ENCODE data around the gene CTSD. TPM values are rescaled to one million over a fixed set of nuclear protein-coding genes. Genes with fewer than 3 reads are reported as not detected.

Gene CTSD
- polyA plus RNA-seq, 1 of the 3 experiments (the other 2 are of a cell fraction) = 187 TPM

DNA sequence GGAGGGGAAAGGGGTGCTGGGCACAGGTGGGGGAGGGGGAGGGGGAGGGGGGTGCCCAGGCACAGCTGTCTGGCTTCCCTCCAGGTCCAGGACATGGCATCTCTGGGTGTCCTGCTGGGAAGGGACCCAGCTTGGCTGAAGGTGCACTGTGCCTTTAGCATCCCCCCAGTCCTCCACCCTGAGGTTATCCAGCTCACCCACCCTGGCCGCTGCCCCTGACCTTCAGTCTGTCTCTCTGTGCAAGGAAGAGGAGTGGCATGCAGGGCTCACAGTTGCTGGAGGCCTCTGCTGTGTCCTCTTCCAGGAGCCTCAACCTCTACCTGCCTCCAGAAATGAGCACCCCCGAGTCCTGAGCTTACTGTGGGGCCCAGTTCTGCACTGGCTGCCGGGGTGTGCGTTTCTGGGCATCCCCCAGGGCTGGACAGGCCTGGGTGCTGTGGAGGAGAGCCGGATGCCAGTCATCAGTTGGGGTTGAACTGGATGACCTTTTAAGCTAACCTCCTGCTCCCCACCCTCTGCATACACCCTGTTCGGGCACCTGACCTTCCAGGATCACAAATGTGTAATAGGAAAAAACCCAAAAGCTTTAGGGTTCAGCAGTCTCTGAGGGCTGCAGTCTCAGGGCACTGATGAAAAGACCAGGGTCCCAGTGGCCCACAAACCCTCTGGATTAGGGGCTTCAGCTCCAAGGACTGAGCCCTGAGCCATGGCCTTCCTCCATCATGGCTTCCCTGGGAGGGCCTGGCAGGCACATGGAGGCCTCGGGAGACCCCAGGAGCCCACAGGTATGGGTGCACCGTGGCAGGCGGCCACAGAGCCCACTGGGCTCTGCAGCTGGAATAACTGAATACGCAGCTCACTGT lies 9.6 kb upstream of the CTSD start:
- Histone ChIP-seq H2AFZ (ENCODE audit: low read depth) (no peak overlapping the region), H3K4me3 (ENCODE audit: low read depth in 2 of 2, low read length in 1 of 2) (no peak overlapping the region), H3K79me2 (ENCODE audit: insufficient read depth) (no peaks in the 10 kb centered on the region), H3K9me3 (no peaks in the 10 kb centered on the region), H3F3A (replicated peaks; ENCODE audit: insufficient read depth) (no peaks in the 10 kb centered on the region), H3K4me2 (no peak overlapping the region), H4K20me1 (ENCODE audit: insufficient read depth) (no peaks in the 10 kb centered on the region), H3K27ac (ENCODE audit: low read depth in 2 of 2, low read length in 1 of 2) (no peak overlapping the region), H3K9ac (no peak overlapping the region), H3K36me3 (replicated peaks in 1 of 2; ENCODE audit: control insufficient read depth in 1 of 2, insufficient read depth in 2 of 2, low read length in 1 of 2) (no peaks in the 10 kb centered on the region), H3K4me1 (ENCODE audit: control insufficient read depth in 1 of 2, insufficient read depth in 2 of 2, low read depth in 1 of 2, low read length in 1 of 2) (peaks cover 4 to 12% of the 10 kb centered on the region in 2 experiments; a peak in 2 of 4 replicates), H3K9me2 (no peaks in the 10 kb centered on the region), H3K27me3 (ENCODE audit: insufficient read depth) (no peaks in the 10 kb centered on the region)
- TF ChIP-seq TEAD4 (IDR thresholded peaks at IDR 0.05; ENCODE audit: borderline replicate concordance, insufficient read depth) (no peak), RCOR1 (IDR thresholded peaks at IDR 0.05; ENCODE audit: low read length) (no peak), RAD21 (IDR thresholded peaks at IDR 0.05; ENCODE audit: low read length) (no peak), SMC3 (IDR thresholded peaks at IDR 0.05; ENCODE audit: low read depth, low read length) (no peak), MEF2A (IDR thresholded peaks at IDR 0.05; ENCODE audit: borderline replicate concordance, low read depth) (no peak), EZH2phosphoT487 (IDR thresholded peaks at IDR 0.05; ENCODE audit: borderline replicate concordance, low read depth) (no peak), JUND (IDR thresholded peaks at IDR 0.05) (no peak), EP300 (IDR thresholded peaks at IDR 0.05; ENCODE audit: borderline replicate concordance in 1 of 2, low read depth in 1 of 2, low read length in 1 of 2) (no peak), SIN3A (IDR thresholded peaks at IDR 0.05; ENCODE audit: borderline replicate concordance, low read depth, low read length) (no peak)
- TF ChIP-seq, protein P1, sequence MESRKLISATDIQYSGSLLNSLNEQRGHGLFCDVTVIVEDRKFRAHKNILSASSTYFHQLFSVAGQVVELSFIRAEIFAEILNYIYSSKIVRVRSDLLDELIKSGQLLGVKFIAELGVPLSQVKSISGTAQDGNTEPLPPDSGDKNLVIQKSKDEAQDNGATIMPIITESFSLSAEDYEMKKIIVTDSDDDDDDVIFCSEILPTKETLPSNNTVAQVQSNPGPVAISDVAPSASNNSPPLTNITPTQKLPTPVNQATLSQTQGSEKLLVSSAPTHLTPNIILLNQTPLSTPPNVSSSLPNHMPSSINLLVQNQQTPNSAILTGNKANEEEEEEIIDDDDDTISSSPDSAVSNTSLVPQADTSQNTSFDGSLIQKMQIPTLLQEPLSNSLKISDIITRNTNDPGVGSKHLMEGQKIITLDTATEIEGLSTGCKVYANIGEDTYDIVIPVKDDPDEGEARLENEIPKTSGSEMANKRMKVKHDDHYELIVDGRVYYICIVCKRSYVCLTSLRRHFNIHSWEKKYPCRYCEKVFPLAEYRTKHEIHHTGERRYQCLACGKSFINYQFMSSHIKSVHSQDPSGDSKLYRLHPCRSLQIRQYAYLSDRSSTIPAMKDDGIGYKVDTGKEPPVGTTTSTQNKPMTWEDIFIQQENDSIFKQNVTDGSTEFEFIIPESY (IDR thresholded peaks at IDR 0.05; ENCODE audit: borderline replicate concordance, low read depth) = no peak
- TF ChIP-seq, protein P2, sequence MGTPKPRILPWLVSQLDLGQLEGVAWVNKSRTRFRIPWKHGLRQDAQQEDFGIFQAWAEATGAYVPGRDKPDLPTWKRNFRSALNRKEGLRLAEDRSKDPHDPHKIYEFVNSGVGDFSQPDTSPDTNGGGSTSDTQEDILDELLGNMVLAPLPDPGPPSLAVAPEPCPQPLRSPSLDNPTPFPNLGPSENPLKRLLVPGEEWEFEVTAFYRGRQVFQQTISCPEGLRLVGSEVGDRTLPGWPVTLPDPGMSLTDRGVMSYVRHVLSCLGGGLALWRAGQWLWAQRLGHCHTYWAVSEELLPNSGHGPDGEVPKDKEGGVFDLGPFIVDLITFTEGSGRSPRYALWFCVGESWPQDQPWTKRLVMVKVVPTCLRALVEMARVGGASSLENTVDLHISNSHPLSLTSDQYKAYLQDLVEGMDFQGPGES (IDR thresholded peaks at IDR 0.05; ENCODE audit: low read depth, low read length) = no peak
- CTCF ChIA-PET = interaction anchor here (1.2 to 2.4 kb wide), 4 partner anchors 9 to 80 kb away, joined by 6 to 16 read pairs (median 8); partner anchors contain the start of gene CTSD
- no peak for DNase-seq
- WGBS (ENCODE audit: low lambda C conversion rate) = 95% methylated on average over 4 of the region's 10 CpGs
- POLR2A ChIA-PET = interaction anchor here (0.7 to 1.6 kb wide), 2 partner anchors 9 to 11 kb away, joined by 3 to 4 read pairs; partner anchors contain the start of gene CTSD
